Natural killer cell (primary cell): ENCODE data around the gene PEPD. TPM values are rescaled to one million over a fixed set of nuclear protein-coding genes. Genes with fewer than 3 reads are reported as not detected.

Experiments
- ATAC-seq, 3 donors: fragments of 150-1000 bp in 2 of 3; fragments of 200-7000 bp in 1 of 3; cut with Tn5 transposase; 1 replicate in 1 of 3; 2 replicates in 2 of 3; pipeline ENCODE4 v1.10.0; 2021; ENCODE audit warnings: mild to moderate bottlenecking in 2 of 3, moderate library complexity in 2 of 3
- DNase-seq, 2 donors: peaks; one replicate each; pipeline versions ENCODE4 v3.0.0 to v3.0.0-alpha.2; 2013 to 2021; ENCODE audit warnings: mixed read lengths in 1 of 2
- H3K27ac ChIP-seq: one replicate; pipeline ENCODE4 v1.5.1; 2013; ENCODE audit warnings: mild to moderate bottlenecking, low read length
- H3K27me3 ChIP-seq: one replicate; pipeline ENCODE4 v1.6.1; 2013; ENCODE audit warnings: low read length; ENCODE audit not compliant: control insufficient read depth, insufficient read depth
- H3K36me3 ChIP-seq: one replicate; pipeline ENCODE4 v1.6.1; 2013; ENCODE audit warnings: low read length; ENCODE audit not compliant: control insufficient read depth, insufficient read depth
- H3K4me1 ChIP-seq: one replicate; pipeline ENCODE4 v1.6.1; 2013; ENCODE audit warnings: low read length; ENCODE audit not compliant: control insufficient read depth, insufficient read depth
- H3K4me3 ChIP-seq: one replicate; pipeline ENCODE4 v1.5.1; 2013; ENCODE audit warnings: low read length
- H3K9me3 ChIP-seq: one replicate; pipeline ENCODE4 v1.6.1; 2013; ENCODE audit warnings: low read length; ENCODE audit not compliant: control insufficient read depth, insufficient read depth
- H3K27ac Mint-ChIP-seq, 2 donors: one replicate each; pipeline ENCODE4 v1.8.0; 2022; ENCODE audit warnings: mild to moderate bottlenecking in 2 of 2, mixed read lengths in 2 of 2, moderate library complexity in 1 of 2
- H3K27me3 Mint-ChIP-seq, 2 donors: one replicate each; pipeline ENCODE4 v1.8.0; 2022; ENCODE audit warnings: low read depth in 2 of 2, mixed read lengths in 2 of 2
- H3K36me3 Mint-ChIP-seq: one replicate; pipeline ENCODE4 v1.8.0; 2022; ENCODE audit warnings: mixed read lengths
- H3K4me1 Mint-ChIP-seq, 2 donors: one replicate each; pipeline ENCODE4 v1.8.0; 2022; ENCODE audit warnings: mixed read lengths in 2 of 2
- H3K4me3 Mint-ChIP-seq: one replicate; pipeline ENCODE4 v1.8.0; 2022; ENCODE audit warnings: mild to moderate bottlenecking, moderate library complexity, mixed read lengths
- H3K9me3 Mint-ChIP-seq, 2 donors: one replicate each; pipeline ENCODE4 v1.8.0; 2022; ENCODE audit warnings: mixed read lengths in 2 of 2
- whole genome bisulfite sequencing: methylation state at CpG from one replicate; pipeline ENCODE4 v1.1.7; 2013; ENCODE audit warnings: missing lambda C conversion rate; ENCODE audit not compliant: insufficient coverage; 5-methylcytosine and 5-hydroxymethylcytosine counted together
- intact Hi-C: fragments of 100-400 bp; cut with micrococcal nuclease; formaldehyde crosslinking; loops from one replicate; pipeline ENCODE4 v1.14.2; 2022
- total RNA-seq, 4 donors: library from RNA; stranded (reverse); fragments of 120-200 nt in 1 of 4; gene quantifications; one replicate each; pipeline versions ENCODE4 v1.2.3 to v1.2.4, GENCODE V29; 2013 to 2022
- TF ChIP-seq, protein P1 (sequence below): fragments of 200-600 bp; IDR thresholded peaks from one replicate; pipeline ENCODE4 v1.8.0; 2022; ENCODE audit warnings: antibody characterized with exemption

Gene PEPD
- total RNA-seq, 3 donors from 2014 or later (not counting 1 experiment from before 2014, with no cell fraction given), result 33.9 to 42.2 (median 40.9) TPM

DNA sequence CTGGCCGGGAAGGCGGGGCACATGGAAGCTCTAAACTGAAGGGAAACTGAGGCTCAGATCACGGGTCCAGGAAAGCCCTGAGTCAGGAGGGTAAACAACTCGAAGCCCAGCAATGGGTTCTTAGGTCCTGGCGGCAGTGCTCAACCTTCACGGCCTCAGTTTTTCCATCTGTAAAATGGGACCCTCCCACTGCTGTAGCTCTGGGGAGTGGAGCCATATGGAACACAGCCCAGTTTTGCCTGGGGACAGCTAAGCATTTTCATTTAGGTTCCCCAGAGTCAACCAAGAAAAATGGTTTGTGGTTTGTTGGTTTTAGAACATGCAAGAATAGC is 117.7 kb downstream of the PEPD start:
- TF ChIP-seq, protein P1, sequence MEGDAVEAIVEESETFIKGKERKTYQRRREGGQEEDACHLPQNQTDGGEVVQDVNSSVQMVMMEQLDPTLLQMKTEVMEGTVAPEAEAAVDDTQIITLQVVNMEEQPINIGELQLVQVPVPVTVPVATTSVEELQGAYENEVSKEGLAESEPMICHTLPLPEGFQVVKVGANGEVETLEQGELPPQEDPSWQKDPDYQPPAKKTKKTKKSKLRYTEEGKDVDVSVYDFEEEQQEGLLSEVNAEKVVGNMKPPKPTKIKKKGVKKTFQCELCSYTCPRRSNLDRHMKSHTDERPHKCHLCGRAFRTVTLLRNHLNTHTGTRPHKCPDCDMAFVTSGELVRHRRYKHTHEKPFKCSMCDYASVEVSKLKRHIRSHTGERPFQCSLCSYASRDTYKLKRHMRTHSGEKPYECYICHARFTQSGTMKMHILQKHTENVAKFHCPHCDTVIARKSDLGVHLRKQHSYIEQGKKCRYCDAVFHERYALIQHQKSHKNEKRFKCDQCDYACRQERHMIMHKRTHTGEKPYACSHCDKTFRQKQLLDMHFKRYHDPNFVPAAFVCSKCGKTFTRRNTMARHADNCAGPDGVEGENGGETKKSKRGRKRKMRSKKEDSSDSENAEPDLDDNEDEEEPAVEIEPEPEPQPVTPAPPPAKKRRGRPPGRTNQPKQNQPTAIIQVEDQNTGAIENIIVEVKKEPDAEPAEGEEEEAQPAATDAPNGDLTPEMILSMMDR, result no peak
- Mint-ChIP-seq H3K4me3 (no peak overlapping the region), H3K27ac (no peak overlapping the region), H3K36me3 (no peaks in the 10 kb centered on the region), H3K4me1 (no peaks in the 10 kb centered on the region), H3K9me3 (no peaks in the 10 kb centered on the region), H3K27me3 (no peaks in the 10 kb centered on the region)
- ATAC-seq (no peak), DNase-seq (no peak)
- WGBS, result 89% methylated on average over 6 of the region's 6 CpGs
- intact Hi-C loops, result no loop called here
- no peak overlapping the region for H3K27ac ChIP-seq
- H3K27me3 ChIP-seq, result no peaks in the 10 kb centered on the region
- H3K4me3 ChIP-seq, result no peak overlapping the region
- peaks cover 7% of the 10 kb centered on the region for H3K4me1 ChIP-seq
- H3K36me3 ChIP-seq, result no peaks in the 10 kb centered on the region
- no peaks in the 10 kb centered on the region for H3K9me3 ChIP-seq

DNA sequence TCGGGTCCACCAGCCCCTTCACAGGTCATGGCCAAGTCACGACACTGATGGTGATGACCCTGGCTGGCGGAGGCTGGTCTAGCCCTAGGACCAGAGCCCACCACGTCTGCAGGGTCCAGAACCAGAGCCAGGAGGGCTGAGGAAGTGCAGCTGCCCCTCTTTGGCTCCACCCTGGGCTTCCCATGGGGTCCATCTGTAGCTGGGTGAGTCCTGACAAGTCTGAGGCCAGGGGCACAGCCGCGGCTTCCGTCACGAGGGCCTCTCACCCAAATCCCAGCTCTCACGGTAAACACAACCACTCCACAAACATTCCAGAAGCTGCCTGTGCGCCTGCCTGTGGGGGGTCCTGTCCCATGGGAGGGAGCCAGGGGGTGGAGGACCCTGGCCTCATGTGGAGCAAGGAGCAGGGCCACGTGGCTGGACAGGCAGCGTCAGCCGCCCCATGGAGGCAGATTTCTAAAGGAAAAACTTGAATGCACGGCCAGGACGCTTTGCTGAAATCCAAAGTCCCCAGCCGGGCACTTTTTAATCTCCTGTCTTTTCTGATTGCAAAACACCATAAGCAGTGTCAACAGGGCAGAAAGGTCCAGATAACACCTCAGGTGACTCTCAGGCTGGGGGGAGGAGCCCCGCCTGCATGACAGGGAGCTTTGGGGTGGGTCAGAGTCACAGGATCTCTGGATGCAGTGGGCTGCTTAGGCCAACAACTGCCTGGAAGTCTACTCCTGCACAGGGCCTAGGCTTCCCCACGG is 118.2 kb downstream of the PEPD start:
- no peak overlapping the region for H3K27ac Mint-ChIP-seq
- ATAC-seq, result no peak
- H3K4me1 ChIP-seq, result peaks cover 7% of the 10 kb centered on the region
- no peak overlapping the region for H3K4me3 Mint-ChIP-seq
- TF ChIP-seq, protein P1, result no peak
- no peak for DNase-seq
- no peak overlapping the region for H3K27ac ChIP-seq
- no peak overlapping the region for H3K4me3 ChIP-seq
- no peaks in the 10 kb centered on the region for H3K9me3 ChIP-seq
- intact Hi-C loops, result no loop called here
- H3K27me3 ChIP-seq, result no peaks in the 10 kb centered on the region
- 91% methylated on average over 18 of the region's 18 CpGs for WGBS
- no peaks in the 10 kb centered on the region for H3K27me3 Mint-ChIP-seq
- H3K36me3 ChIP-seq, result no peaks in the 10 kb centered on the region
- H3K36me3 Mint-ChIP-seq, result no peaks in the 10 kb centered on the region
- H3K4me1 Mint-ChIP-seq, result no peaks in the 10 kb centered on the region
- no peaks in the 10 kb centered on the region for H3K9me3 Mint-ChIP-seq

DNA sequence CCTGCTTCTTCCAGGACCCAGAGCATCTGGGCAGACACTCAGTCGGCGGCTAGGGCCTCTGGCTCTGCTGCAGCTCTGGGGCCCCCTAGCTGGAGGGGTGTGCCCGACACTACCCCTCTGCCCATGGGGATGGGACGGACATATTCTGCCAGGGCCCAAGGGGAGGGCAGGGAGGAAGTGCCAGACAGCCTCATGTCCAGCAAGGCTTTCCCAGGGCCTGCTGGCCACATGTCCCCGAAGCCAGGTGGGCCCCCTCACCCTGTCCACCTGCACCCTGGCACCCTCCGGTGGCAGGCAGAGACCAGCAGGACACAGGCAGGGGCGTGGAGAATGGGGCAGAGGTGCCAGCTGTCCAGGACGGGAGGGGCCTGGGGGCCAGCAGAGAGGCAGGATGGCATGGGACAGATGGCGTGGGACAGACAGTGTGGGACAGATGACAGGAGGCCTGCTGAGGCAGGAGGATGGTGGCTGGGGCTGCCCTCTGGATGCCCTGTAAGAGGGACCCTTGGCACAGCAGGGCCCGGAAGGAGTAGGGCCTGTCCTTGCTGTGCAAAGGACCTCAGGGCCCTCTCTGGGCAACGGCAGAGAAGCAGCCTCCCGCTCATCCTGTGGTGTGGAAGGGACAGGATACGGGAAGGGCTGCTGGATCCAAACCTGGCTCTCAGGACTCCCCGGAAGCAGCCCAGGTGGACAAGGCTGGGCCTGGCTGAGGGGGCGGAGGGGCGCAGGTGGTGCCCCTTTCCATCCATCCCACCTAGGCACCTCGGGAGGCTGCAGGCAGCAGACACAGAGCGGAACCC is 119.0 kb downstream of the PEPD start:
- intact Hi-C loops, result no loop called here
- Mint-ChIP-seq H3K4me1 (no peaks in the 10 kb centered on the region), H3K27me3 (no peaks in the 10 kb centered on the region), H3K27ac (no peak overlapping the region), H3K9me3 (no peaks in the 10 kb centered on the region), H3K36me3 (no peaks in the 10 kb centered on the region), H3K4me3 (no peak overlapping the region)
- peaks cover 7% of the 10 kb centered on the region for H3K4me1 ChIP-seq
- H3K9me3 ChIP-seq, result no peaks in the 10 kb centered on the region
- no peak for DNase-seq
- TF ChIP-seq, protein P1, result no peak
- no peak overlapping the region for H3K27ac ChIP-seq
- no peak for ATAC-seq
- H3K27me3 ChIP-seq, result no peaks in the 10 kb centered on the region
- H3K4me3 ChIP-seq, result no peak overlapping the region
- H3K36me3 ChIP-seq, result no peaks in the 10 kb centered on the region
- 88% methylated on average over 18 of the region's 18 CpGs for WGBS
